ENCODE data around the gene TSPAN18.

- no peak for TF ChIP-seq POLR2A (IDR thresholded peaks at IDR 0.05; ENCODE audit: low read length)
- no peak for TF ChIP-seq GATA1 (IDR thresholded peaks at IDR 0.05; ENCODE audit: low read depth, low read length)
Observed at GRCh38 chr11:44840085-44840478, 113.3 kb downstream of the TSPAN18 start.

Data from erythroblast (primary cell).